GM20431 (cell line): ENCODE measurements around the gene RXRG.
"Not testable (repeated sequence)": the region's sequence is repeated elsewhere in the genome, so short reads cannot be mapped to it uniquely, and the experiment has no call there.

Experiments used
- in situ Hi-C: fragments of 300-500 bp; cut with MseI, MboI; formaldehyde crosslinking; loops from one replicate; pipeline ENCODE4 v1.15.0; 2020; ENCODE audit warnings: low sequenced_read_pairs; ENCODE audit not compliant: unreplicated experiment

The RXRG gene

GRCh38 chr1:165444897-165445370, at the start of gene RXRG:
Gene RXRG, minus strand, starts transcription at chr1:165445126. Its CDS starts 233 bp downstream, at chr1:165444893.
- in situ Hi-C loops = no loop called here

- in situ Hi-C loops = no loop called here
These were observed 48.0 kb upstream of the RXRG start for GRCh38 chr1:165492845-165493373.

GRCh38 chr1:165490175-165490574, 45.2 kb upstream of the RXRG start:
- in situ Hi-C loops = no loop called here

- in situ Hi-C loops = no loop called here
These were observed 43.0 kb upstream of the RXRG start for GRCh38 chr1:165487921-165488320.

- in situ Hi-C loops = no loop called here
These were observed 41.7 kb upstream of the RXRG start for GRCh38 chr1:165486663-165487062.

GRCh38 chr1:165485716-165486115, 40.8 kb upstream of the RXRG start:
- in situ Hi-C loops = no loop called here

GRCh38 chr1:165484532-165484931, 39.6 kb upstream of the RXRG start:
- in situ Hi-C loops = no loop called here

GRCh38 chr1:165483412-165483811, 38.5 kb upstream of the RXRG start:
- in situ Hi-C loops = no loop called here

- in situ Hi-C loops = no loop called here
These were observed 37.0 kb upstream of the RXRG start for GRCh38 chr1:165481820-165482532.

- in situ Hi-C loops = no loop called here
These were observed 31.9 kb upstream of the RXRG start for GRCh38 chr1:165476776-165477175.

GRCh38 chr1:165474196-165474595, 29.3 kb upstream of the RXRG start:
- in situ Hi-C loops = no loop called here

- in situ Hi-C loops = no loop called here
These were observed 28.2 kb upstream of the RXRG start for GRCh38 chr1:165473081-165473480.

GRCh38 chr1:165468726-165469249, 23.9 kb upstream of the RXRG start:
- in situ Hi-C loops = no loop called here

- in situ Hi-C loops = no loop called here
These were observed 23.3 kb upstream of the RXRG start for GRCh38 chr1:165468253-165468652.

GRCh38 chr1:165467706-165468105, 22.8 kb upstream of the RXRG start:
- in situ Hi-C loops = no loop called here

GRCh38 chr1:165463978-165464377, 19.1 kb upstream of the RXRG start:
- in situ Hi-C loops = no loop called here

GRCh38 chr1:165459683-165460082, 14.8 kb upstream of the RXRG start:
- in situ Hi-C loops = not testable (repeated sequence)

GRCh38 chr1:165456861-165457260, 11.9 kb upstream of the RXRG start:
- in situ Hi-C loops = no loop called here

- in situ Hi-C loops = no loop called here
These were observed 11.2 kb upstream of the RXRG start for GRCh38 chr1:165456114-165456513.

GRCh38 chr1:165455111-165455510, 10.2 kb upstream of the RXRG start:
- in situ Hi-C loops = no loop called here

GRCh38 chr1:165454091-165454610, 9.2 kb upstream of the RXRG start:
- in situ Hi-C loops = no loop called here
